Psoas muscle (tissue), 8 donors: Measurements from ENCODE around the gene HEMGN. TPM values are rescaled to one million over a fixed set of nuclear protein-coding genes. Genes with fewer than 3 reads are reported as not detected.
"Not testable (repeated sequence)": the region's sequence is repeated elsewhere in the genome, so short reads cannot be mapped to it uniquely, and the experiment has no call there.

Experiments used
- ATAC-seq, 4 donors: fragments of 200-7000 bp; cut with Tn5 transposase; one replicate each; pipeline ENCODE4 v1.9.1; 2020; ENCODE audit warnings: moderate library complexity in 3 of 4, mild to moderate bottlenecking in 2 of 4
- DNase-seq, 2 donors: peaks; one replicate each; pipeline ENCODE4 v3.0.0-alpha.2; 2020
- H3K27ac ChIP-seq: fragments of 200-600 bp; one replicate; pipeline ENCODE4 v1.8.0; 2022
- H3K27me3 ChIP-seq, 3 donors: fragments of 200-600 bp in 1 of 3; one replicate each; pipeline versions ENCODE4 v1.6.1 to v1.8.0; 2013 to 2022; ENCODE audit warnings: low read length in 2 of 3, mild to moderate bottlenecking in 2 of 3, moderate library complexity in 1 of 3; ENCODE audit not compliant: insufficient read depth in 3 of 3
- H3K36me3 ChIP-seq, 2 donors: fragments of 200-600 bp in 1 of 2; one replicate each; pipeline versions ENCODE4 v1.6.1 to v1.8.0; 2013 to 2022; ENCODE audit warnings: low read depth in 1 of 2, mild to moderate bottlenecking in 1 of 2, moderate library complexity in 1 of 2; ENCODE audit not compliant: insufficient read depth in 1 of 2
- H3K4me1 ChIP-seq: fragments of 200-600 bp; one replicate; pipeline ENCODE4 v1.8.0; 2022
- H3K4me3 ChIP-seq: fragments of 200-600 bp; one replicate; pipeline ENCODE4 v1.8.0; 2022; ENCODE audit warnings: mild to moderate bottlenecking
- H3K9me3 ChIP-seq: fragments of 200-600 bp; one replicate; pipeline ENCODE4 v1.8.0; 2022
- WGBS, 3 donors: extraction: QIAGEN DNeasy Blood & Tissue Kit; methylation state at CpG; one replicate each; pipeline versions ENCODE4 v1.1.6 to v1.1.7; 2013; 5-methylcytosine and 5-hydroxymethylcytosine counted together
- intact Hi-C, 2 donors: fragments of 100-400 bp; cut with DNase I; formaldehyde crosslinking; loops; one replicate each; pipeline versions ENCODE4 v1.11.0 to v1.14.2; 2022
- polyA plus RNA-seq, 3 donors: library from polyadenylated mRNA; stranded (reverse); fragments of 200-250 nt; gene quantifications; one replicate each; pipeline ENCODE4 v1.2.3, GENCODE V29; 2013
- total RNA-seq, 4 donors: library from RNA; stranded (reverse); fragmentation: NEBNext Ultra II Directional in 2 of 4; extraction: Animal tissue kit (Norgen Biotek cat#: 25700) in 2 of 4; gene quantifications; one replicate each; pipeline versions ENCODE4 v1.2.1 to v1.2.4, GENCODE V29; 2021 to 2023
- TF ChIP-seq, protein P1 (sequence below): fragments of 200-600 bp; IDR thresholded peaks from one replicate; pipeline ENCODE4 v1.8.0; 2022; ENCODE audit warnings: antibody characterized with exemption
- donor health status: healthy with polysubstance abuse.
- donor health status: DM: no; HTN: no; CAD: no; lungs with moderate emphysema.
- donor health status: Bipolar disorder and iron deficiency.
- donor health status: healthy.
- donor health status: DM: yes; HTN: yes; CAD: no.
- donor health status: DM: no; HTN: no; CAD: no.
- donor health status: DM: no; HTN: no; CAD: no.
- donor health status: DM: yes; HTN: yes; CAD: no.

HEMGN gene
- total and polyA plus RNA-seq, 7 donors = 0.71 TPM; not detected in 6

DNA sequence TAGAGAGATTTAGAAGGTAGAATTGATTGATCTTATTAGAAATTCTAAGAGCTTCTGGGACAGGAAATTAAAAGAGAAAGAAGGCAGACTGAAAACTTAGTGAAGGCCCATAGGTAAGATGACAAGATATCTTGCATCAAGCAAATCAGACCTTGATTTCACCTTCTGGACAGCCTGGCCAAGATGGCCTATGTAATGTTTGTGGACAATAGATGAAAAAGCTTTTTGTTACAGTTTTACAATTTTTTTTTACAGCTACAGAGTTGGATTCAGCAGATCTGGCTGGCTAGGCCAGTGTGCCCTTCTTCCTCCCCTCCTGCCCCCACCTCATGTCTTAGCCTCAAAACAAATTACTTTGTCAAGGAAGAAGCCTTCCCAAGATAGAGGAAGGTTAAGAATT lies 21.6 kb upstream of the HEMGN start:
- intact Hi-C loops = no loop called here
- no peaks in the 10 kb centered on the region for H3K36me3 ChIP-seq
- TF ChIP-seq, protein P1, sequence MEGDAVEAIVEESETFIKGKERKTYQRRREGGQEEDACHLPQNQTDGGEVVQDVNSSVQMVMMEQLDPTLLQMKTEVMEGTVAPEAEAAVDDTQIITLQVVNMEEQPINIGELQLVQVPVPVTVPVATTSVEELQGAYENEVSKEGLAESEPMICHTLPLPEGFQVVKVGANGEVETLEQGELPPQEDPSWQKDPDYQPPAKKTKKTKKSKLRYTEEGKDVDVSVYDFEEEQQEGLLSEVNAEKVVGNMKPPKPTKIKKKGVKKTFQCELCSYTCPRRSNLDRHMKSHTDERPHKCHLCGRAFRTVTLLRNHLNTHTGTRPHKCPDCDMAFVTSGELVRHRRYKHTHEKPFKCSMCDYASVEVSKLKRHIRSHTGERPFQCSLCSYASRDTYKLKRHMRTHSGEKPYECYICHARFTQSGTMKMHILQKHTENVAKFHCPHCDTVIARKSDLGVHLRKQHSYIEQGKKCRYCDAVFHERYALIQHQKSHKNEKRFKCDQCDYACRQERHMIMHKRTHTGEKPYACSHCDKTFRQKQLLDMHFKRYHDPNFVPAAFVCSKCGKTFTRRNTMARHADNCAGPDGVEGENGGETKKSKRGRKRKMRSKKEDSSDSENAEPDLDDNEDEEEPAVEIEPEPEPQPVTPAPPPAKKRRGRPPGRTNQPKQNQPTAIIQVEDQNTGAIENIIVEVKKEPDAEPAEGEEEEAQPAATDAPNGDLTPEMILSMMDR = no peak

DNA sequence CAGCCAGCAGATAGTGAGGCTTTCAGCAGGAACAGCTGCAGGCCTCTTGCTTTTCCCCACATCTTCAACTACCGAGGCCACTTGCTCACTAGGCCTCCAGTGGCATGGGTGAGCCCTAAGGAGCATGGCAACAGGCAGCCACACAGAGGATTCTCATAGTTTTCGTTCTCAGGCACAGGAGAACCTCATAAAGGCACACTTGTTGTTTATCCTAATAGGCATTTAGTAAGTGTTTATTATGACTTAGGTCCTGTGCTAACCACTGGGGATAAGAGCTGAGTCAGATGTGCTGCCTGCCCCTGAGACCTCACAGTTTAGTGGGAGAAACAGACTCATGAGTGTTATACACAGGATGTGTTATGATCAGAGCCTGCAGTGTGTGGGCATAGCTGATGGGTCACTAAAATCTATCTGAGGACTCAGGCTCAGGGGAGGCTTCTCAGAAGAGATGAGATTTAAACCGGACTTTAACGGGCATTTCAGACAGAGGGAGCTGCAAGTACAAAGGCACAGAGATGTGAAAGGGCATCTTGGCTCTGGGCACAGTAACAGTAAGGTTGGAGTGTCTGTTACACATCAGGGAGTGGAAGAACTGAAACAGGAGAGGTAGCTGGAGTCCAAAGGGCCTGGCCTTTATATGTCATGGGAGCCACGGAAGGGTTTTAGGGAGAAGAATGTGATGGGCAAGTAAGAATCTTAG lies 21.0 kb upstream of the HEMGN start:
- intact Hi-C loops = no loop called here
- WGBS, 3 donors = 48 to 67% (median 55%) methylated on average over 5 of the region's 5 CpGs
- H3K9me3 ChIP-seq = no peaks in the 10 kb centered on the region

More for the DNA sequence above, 21.6 kb upstream of the HEMGN start:
- no peak overlapping the region for H3K27ac ChIP-seq
- H3K27me3 ChIP-seq = no peaks in the 10 kb centered on the region
- ATAC-seq (no peak), DNase-seq (no peak)
- no peaks in the 10 kb centered on the region for H3K9me3 ChIP-seq
- no peak overlapping the region for H3K4me3 ChIP-seq
- H3K4me1 ChIP-seq = peaks cover 7% of the 10 kb centered on the region

DNA sequence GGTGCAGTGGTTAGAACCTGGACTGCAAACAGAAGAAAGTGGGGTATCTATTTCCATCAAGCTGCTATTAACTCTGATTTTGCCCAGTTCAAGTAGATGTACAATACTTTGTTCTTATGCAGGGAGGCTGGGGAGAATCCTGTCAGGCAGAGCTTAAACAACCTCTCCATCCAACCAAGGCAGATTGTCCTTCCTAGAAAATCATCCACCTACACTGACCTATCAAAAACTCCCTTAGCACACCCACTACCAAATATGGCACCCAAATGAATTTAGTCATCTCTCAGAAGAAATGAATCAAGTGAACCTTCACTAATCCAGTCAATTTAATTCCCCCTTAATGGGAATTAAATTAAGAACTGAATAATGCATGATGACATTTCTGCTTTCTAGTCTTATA lies 18.4 kb upstream of the HEMGN start:
- Histone ChIP-seq H3K27me3 (no peaks in the 10 kb centered on the region), H3K36me3 (no peaks in the 10 kb centered on the region), H3K9me3 (no peaks in the 10 kb centered on the region), H3K4me1 (no peaks in the 10 kb centered on the region), H3K4me3 (no peak overlapping the region), H3K27ac (no peak overlapping the region)
- TF ChIP-seq, protein P1 = no peak
- DNase-seq (no peak), ATAC-seq (no peak)
- intact Hi-C loops = no loop called here

More for the DNA sequence above, 21.0 kb upstream of the HEMGN start:
- no peak overlapping the region for H3K27ac ChIP-seq
- no peak overlapping the region for H3K4me3 ChIP-seq
- H3K36me3 ChIP-seq = no peaks in the 10 kb centered on the region
- H3K4me1 ChIP-seq = peaks cover 7% of the 10 kb centered on the region
- TF ChIP-seq, protein P1 = no peak
- H3K27me3 ChIP-seq = no peaks in the 10 kb centered on the region
- ATAC-seq (no peak), DNase-seq (no peak)

DNA sequence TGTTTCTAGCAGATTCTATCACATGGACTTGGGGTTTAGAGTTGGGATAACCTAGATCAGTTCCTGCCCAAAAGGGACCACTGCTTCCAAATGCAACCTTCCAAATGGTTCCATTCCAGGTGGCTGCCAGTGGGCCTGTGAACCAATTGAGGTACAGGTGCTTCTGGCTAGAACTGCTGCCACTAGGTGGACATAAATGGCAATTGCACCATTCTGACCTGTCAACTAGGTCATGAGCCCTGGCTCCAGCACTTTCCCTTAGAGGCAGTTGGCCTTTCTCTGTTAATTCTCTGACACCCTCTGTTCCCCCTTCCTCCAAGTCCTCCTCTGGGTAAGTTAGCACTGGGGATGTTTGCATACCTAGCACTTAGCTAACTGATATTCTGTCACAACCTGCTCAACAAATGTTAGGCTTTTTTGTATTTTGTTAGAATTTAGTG lies 16.6 kb upstream of the HEMGN start:
- Histone ChIP-seq H3K4me3 (no peak overlapping the region), H3K27me3 (no peaks in the 10 kb centered on the region), H3K36me3 (no peaks in the 10 kb centered on the region), H3K9me3 (no peaks in the 10 kb centered on the region), H3K27ac (no peak overlapping the region), H3K4me1 (no peaks in the 10 kb centered on the region)
- DNase-seq (no peak), ATAC-seq (peak; percentile 58 to 77 (median 71))
- TF ChIP-seq, protein P1 = peak; percentile 47
- intact Hi-C loops = no loop called here

DNA sequence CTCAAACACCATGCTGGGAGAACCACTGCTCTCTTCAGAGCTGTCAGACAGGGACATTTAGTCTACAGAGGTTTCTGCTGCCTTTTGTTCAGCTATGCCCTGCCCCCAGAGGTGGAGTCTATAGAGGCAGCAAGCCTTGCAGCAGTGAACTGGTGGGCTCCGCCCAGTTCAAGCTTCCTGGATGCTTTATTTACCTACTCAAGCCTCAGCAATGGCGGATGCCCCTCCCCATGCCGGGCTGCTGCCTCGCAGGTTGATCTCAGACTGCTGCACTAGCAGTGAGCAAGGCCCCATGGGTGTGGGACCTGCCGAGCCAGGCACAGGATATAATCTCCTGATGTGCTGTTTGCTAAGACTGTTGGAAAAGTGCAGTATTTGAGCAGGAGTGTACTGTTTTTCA lies 12.9 kb upstream of the HEMGN start:
- H3K4me1 ChIP-seq, ATAC-seq, intact Hi-C loops, H3K27me3 ChIP-seq, H3K36me3 ChIP-seq, H3K27ac ChIP-seq, H3K9me3 ChIP-seq, H3K4me3 ChIP-seq, DNase-seq: not testable (repeated sequence)
- WGBS, 3 donors = 84 to 85% (median 84%) methylated on average over 5 of the region's 5 CpGs

DNA sequence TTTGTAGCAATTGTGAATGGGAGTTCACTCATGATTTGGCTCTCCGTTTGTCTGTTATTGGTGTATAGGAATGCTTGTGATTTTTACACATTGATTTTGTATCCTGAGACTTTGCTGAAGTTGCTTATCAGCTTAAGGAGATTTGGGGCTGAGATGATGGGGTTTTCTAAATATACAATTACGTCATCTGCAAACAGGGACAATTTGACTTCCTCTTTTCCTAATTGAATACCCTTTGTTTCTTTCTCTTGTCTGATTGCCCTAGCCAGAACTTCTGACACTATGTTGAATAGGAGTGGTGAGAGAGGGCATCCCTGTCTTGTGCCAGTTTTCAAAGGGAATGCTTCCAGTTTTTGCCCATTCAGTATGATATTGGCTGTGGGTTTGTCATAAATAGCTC lies 9.1 kb upstream of the HEMGN start:
- H3K27ac ChIP-seq, H3K9me3 ChIP-seq, H3K36me3 ChIP-seq, H3K27me3 ChIP-seq, H3K4me3 ChIP-seq, DNase-seq, H3K4me1 ChIP-seq, ATAC-seq, intact Hi-C loops: not testable (repeated sequence)
- WGBS, 3 donors = 51 to 69% (median 62%) methylated on average over 2 of the region's 2 CpGs

DNA sequence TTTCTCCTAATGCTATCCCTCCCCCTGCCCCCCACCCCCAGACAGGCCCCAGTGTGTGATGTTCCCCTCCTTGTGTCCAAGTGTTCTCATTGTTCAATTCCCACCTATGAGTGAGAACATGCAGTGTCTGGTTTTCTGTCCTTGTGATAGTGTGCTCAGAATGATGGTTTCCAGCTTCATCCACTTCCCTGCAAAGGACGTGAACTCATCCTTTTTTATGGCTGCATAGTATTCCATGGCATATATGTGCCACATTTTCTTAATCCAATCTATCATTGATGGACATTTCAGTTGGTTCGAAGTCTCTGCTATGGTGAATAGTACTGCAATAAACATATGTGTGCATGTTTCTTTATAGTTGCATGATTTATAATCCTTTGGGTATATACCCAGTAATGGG lies 7.5 kb upstream of the HEMGN start:
- 76 to 87% (median 81%) methylated on average over 2 of the region's 2 CpGs for WGBS, 3 donors
- H3K4me3 ChIP-seq, ATAC-seq, intact Hi-C loops, H3K36me3 ChIP-seq, H3K9me3 ChIP-seq, DNase-seq, H3K4me1 ChIP-seq, H3K27me3 ChIP-seq, H3K27ac ChIP-seq: not testable (repeated sequence)
